K562 (cell line): Measurements from ENCODE around the gene SUN5. TPM values are rescaled to one million over a fixed set of nuclear protein-coding genes. Genes with fewer than 3 reads are reported as not detected.

Source experiments
- ATAC-seq: fragments of 200-7000 bp; cut with Tn5 transposase; 3 replicates; pipeline ENCODE4 v1.9.1; 2020; ENCODE audit warnings: moderate library complexity
- BruUV-seq: library from RNA; stranded (reverse); fragments of 400-500 nt; replicated peaks from 2 replicates; lab custom pipeline; 2021; lab: Mats Ljungman, UMichigan
- CTCF ChIA-PET: fragments of 300-600 bp; formaldehyde crosslinking; extraction: SDS; loops from one replicate; lab custom pipeline; 2021; ENCODE audit warnings: low intra/inter-chr PET ratio; lab: Yijun Ruan, JAX
- POLR2A ChIA-PET: fragments of 300-600, 350-650 bp; sonication (Branson Sonifier 250); formaldehyde crosslinking; extraction: SDS; loops from one replicate; lab custom pipeline; 2021; ENCODE audit warnings: antibody characterized with exemption, inconsistent platforms; lab: Yijun Ruan, JAX
- DNase-seq, 4 experiments: peaks; one replicate each; pipeline versions ENCODE4 v3.0.0 to v3.0.0-alpha.2; 2011 to 2018; ENCODE audit warnings: low spot score in 3 of 4, mixed read lengths in 3 of 4; ENCODE audit errors: extremely low read depth in 1 of 4
- FAIRE-seq: peaks from 2 replicates; lab custom pipeline; 2011; peaks lifted over from hg19 to GRCh38; lab: Jason Lieb, UNC
- H2AFZ ChIP-seq: 2 replicates; pipeline ENCODE4 v1.6.0; 2011; ENCODE audit warnings: low read depth, low read length, control low read depth, inconsistent platforms
- H3K27ac ChIP-seq: fragments of 200-600 bp; 3 replicates; pipeline ENCODE4 v1.8.0; 2011; ENCODE audit warnings: low read depth, mild to moderate bottlenecking, control low read depth, inconsistent platforms, low read length, moderate library complexity, mixed read lengths; ENCODE audit errors: extremely low read depth
- H3K27me3 ChIP-seq, 2 experiments: fragments of 300-600 bp in 1 of 2; 2 replicates in 1 of 2; 3 replicates in 1 of 2; pipeline versions ENCODE4 v1.6.0 to v1.8.0; 2011; ENCODE audit warnings: inconsistent platforms in 2 of 2, low read length in 2 of 2, mild to moderate bottlenecking in 1 of 2, mixed read lengths in 1 of 2, moderate library complexity in 1 of 2; ENCODE audit not compliant: control insufficient read depth in 2 of 2, insufficient read depth in 2 of 2
- H3K36me3 ChIP-seq: fragments of 300-600 bp; 3 replicates; pipeline ENCODE4 v1.8.0; 2011; ENCODE audit warnings: mild to moderate bottlenecking, low read length, inconsistent platforms; ENCODE audit not compliant: control insufficient read depth, insufficient read depth
- H3K4me1 ChIP-seq, 2 experiments: fragments of 200-600 bp in 1 of 2; replicated peaks in 1 of 2; 2 replicates in 1 of 2; 3 replicates in 1 of 2; pipeline versions ENCODE4 v1.5.1 to v1.8.0; 2011; ENCODE audit warnings: inconsistent platforms in 2 of 2, low read length in 2 of 2, mild to moderate bottlenecking in 1 of 2, mixed read lengths in 1 of 2, moderate library complexity in 1 of 2; ENCODE audit not compliant: control insufficient read depth in 2 of 2, insufficient read depth in 2 of 2
- H3K4me2 ChIP-seq: 2 replicates; pipeline ENCODE4 v1.6.1; 2011; ENCODE audit warnings: low read length, control low read depth, inconsistent platforms, mixed read lengths; ENCODE audit not compliant: insufficient read depth
- H3K4me3 ChIP-seq: fragments of 200-600 bp; sonication (generic), shearing (Covaris generic); 2 replicates; pipeline ENCODE4 v1.5.1; 2016; ENCODE audit warnings: control low read depth, inconsistent platforms
- H3K79me2 ChIP-seq: fragments of 200-600 bp; 3 replicates; pipeline ENCODE4 v1.8.0; 2011; ENCODE audit warnings: low read length, inconsistent platforms; ENCODE audit not compliant: control insufficient read depth, insufficient read depth
- H3K9ac ChIP-seq, 2 experiments: 2 replicates each; pipeline versions ENCODE4 v1.6.0 to v1.6.1; 2011; ENCODE audit warnings: low read depth in 2 of 2, low read length in 2 of 2, control low read depth in 1 of 2, inconsistent platforms in 1 of 2, mild to moderate bottlenecking in 1 of 2, mixed read lengths in 1 of 2; ENCODE audit not compliant: insufficient read depth in 1 of 2
- H3K9me1 ChIP-seq: one replicate; pipeline ENCODE4 v1.6.0; 2011; ENCODE audit warnings: inconsistent platforms, mild to moderate bottlenecking, low read length, moderate library complexity; ENCODE audit not compliant: control insufficient read depth, insufficient read depth
- H3K9me3 ChIP-seq: replicated peaks from 2 replicates; pipeline ENCODE4 v1.5.1; 2011; ENCODE audit warnings: low read depth, low read length, inconsistent platforms; ENCODE audit not compliant: control insufficient read depth, insufficient read depth
- H4K20me1 ChIP-seq: replicated peaks from 2 replicates; pipeline ENCODE4 v1.6.1; 2011; ENCODE audit warnings: low read length, inconsistent platforms, mixed read lengths; ENCODE audit not compliant: control insufficient read depth, insufficient read depth
- ARID1B ChIP-seq: fragments of 450-650 bp; IDR thresholded peaks from 2 replicates; pipeline ENCODE4 v1.6.1; 2016; ENCODE audit warnings: antibody characterized with exemption, mild to moderate bottlenecking, inconsistent platforms
- BCOR ChIP-seq: fragments of 450-650 bp; IDR thresholded peaks from 2 replicates; pipeline ENCODE4 v1.6.1; 2016
- BRCA1 ChIP-seq, 2 experiments: fragments of 450-650 bp in 1 of 2; sonication (generic) in 1 of 2; formaldehyde crosslinking in 1 of 2; IDR thresholded peaks; 2 replicates each; pipeline versions ENCODE4 v1.5.0 to v1.6.1; 2017 to 2020; ENCODE audit warnings: mild to moderate bottlenecking in 1 of 2, missing genetic modification reagents in 1 of 2
- C11orf30 ChIP-seq: fragments of 450-650 bp; IDR thresholded peaks from 2 replicates; pipeline ENCODE4 v1.6.1; 2016; ENCODE audit warnings: low read depth, mild to moderate bottlenecking
- EZH2 ChIP-seq: IDR thresholded peaks from 2 replicates; pipeline ENCODE4 v1.6.1; 2012; ENCODE audit warnings: low read depth, mild to moderate bottlenecking, inconsistent platforms, low read length, borderline replicate concordance
- GTF2E2 ChIP-seq: fragments of 200-800 bp; sonication (Bioruptor generic); IDR thresholded peaks from 2 replicates; pipeline ENCODE4 v1.6.1; 2016; ENCODE audit warnings: missing genetic modification characterization, missing compliant biosample characterization
- HDAC2 ChIP-seq: fragments of 450-650 bp; IDR thresholded peaks from 2 replicates; pipeline ENCODE4 v1.6.1; 2016; ENCODE audit warnings: mild to moderate bottlenecking
- KDM1A ChIP-seq, 2 experiments: fragments of 450-650 bp; IDR thresholded peaks; 2 replicates each; pipeline ENCODE4 v1.6.1; 2016; ENCODE audit warnings: mild to moderate bottlenecking in 2 of 2
- KHSRP ChIP-seq: fragments of 450-650 bp; IDR thresholded peaks from 2 replicates; pipeline ENCODE4 v1.6.1; 2017
- NFIC ChIP-seq: fragments of 450-650 bp; IDR thresholded peaks from 2 replicates; pipeline ENCODE4 v1.6.1; 2017; ENCODE audit warnings: mild to moderate bottlenecking, inconsistent platforms
- NFXL1 ChIP-seq: fragments of 450-650 bp; formaldehyde crosslinking; IDR thresholded peaks from 2 replicates; pipeline ENCODE4 v1.4.0; 2021; ENCODE audit warnings: mild to moderate bottlenecking
- POLR2G ChIP-seq: fragments of 200-400 bp; formaldehyde crosslinking; IDR thresholded peaks from 2 replicates; pipeline ENCODE4 v1.6.1; 2017; ENCODE audit warnings: low read depth, mild to moderate bottlenecking, antibody characterized with exemption, low read length, moderate library complexity
- PPARD ChIP-seq: fragments of 250-450 bp; sonication (Bioruptor Pico); IDR thresholded peaks from 2 replicates; pipeline ENCODE4 v1.8.0; 2022; ENCODE audit warnings: inconsistent platforms, mild to moderate bottlenecking, moderate library complexity
- PRPF4 ChIP-seq: fragments of 200-400 bp; formaldehyde crosslinking; IDR thresholded peaks from one replicate; pipeline ENCODE4 v1.6.1; 2017; ENCODE audit warnings: low read length, low read depth, mild to moderate bottlenecking; ENCODE audit not compliant: insufficient read depth, poor library complexity, severe bottlenecking
- RHOXF2B ChIP-seq: fragments of 250-450 bp; sonication (Bioruptor Pico); conservative IDR thresholded peaks from 2 replicates; pipeline ENCODE4 v1.5.1; 2021
- SMAD4 ChIP-seq: fragments of 250-450 bp; sonication (Bioruptor Pico); conservative IDR thresholded peaks from 2 replicates; pipeline ENCODE4 v1.8.0; 2021; ENCODE audit warnings: inconsistent platforms, mild to moderate bottlenecking, moderate library complexity
- SMARCA5 ChIP-seq: fragments of 450-650 bp; IDR thresholded peaks from 2 replicates; pipeline ENCODE4 v1.6.1; 2016
- SP1 ChIP-seq: sonication (generic); formaldehyde crosslinking; IDR thresholded peaks from 2 replicates; pipeline ENCODE4 v1.8.1; 2022; ENCODE audit warnings: mild to moderate bottlenecking, missing genetic modification reagents
- TCF3 ChIP-seq: sonication (generic); formaldehyde crosslinking; IDR thresholded peaks from 2 replicates; pipeline ENCODE4 v1.4.0; 2020; ENCODE audit warnings: mild to moderate bottlenecking, missing genetic modification reagents
- TEAD2 ChIP-seq: fragments of 450-650 bp; IDR thresholded peaks from 2 replicates; pipeline ENCODE4 v1.6.1; 2016; ENCODE audit warnings: missing genetic modification characterization, control low read depth, missing compliant biosample characterization
- ZBTB7A ChIP-seq: IDR thresholded peaks from 2 replicates; pipeline ENCODE4 v1.6.1; 2011; ENCODE audit warnings: low read depth, mild to moderate bottlenecking, low read length, moderate library complexity, borderline replicate concordance; ENCODE audit not compliant: control insufficient read depth
- ZC3H8 ChIP-seq: fragments of 450-650 bp; IDR thresholded peaks from 2 replicates; pipeline ENCODE4 v1.6.1; 2017
- ZFP36 ChIP-seq: fragments of 150-350 bp; IDR thresholded peaks from 2 replicates; pipeline ENCODE4 v1.6.1; 2018; ENCODE audit warnings: low read length, low read depth; ENCODE audit not compliant: partially characterized antibody
- ZNF143 ChIP-seq: sonication (generic); formaldehyde crosslinking; IDR thresholded peaks from 2 replicates; pipeline ENCODE4 v1.9.0; 2022; ENCODE audit warnings: mild to moderate bottlenecking, missing genetic modification reagents
- ZNF274 ChIP-seq: IDR thresholded peaks from 2 replicates; pipeline ENCODE4 v1.6.1; 2011; ENCODE audit warnings: low read depth, mild to moderate bottlenecking, low read length, moderate library complexity, borderline replicate concordance
- ZZZ3 ChIP-seq: fragments of 450-650 bp; IDR thresholded peaks from 2 replicates; pipeline ENCODE4 v1.6.1; 2016; ENCODE audit warnings: antibody characterized with exemption, mild to moderate bottlenecking, moderate library complexity
- WGBS: fragments of 100-300 bp; shearing (Covaris generic); methylation state at CpG from one replicate; pipeline ENCODE4 v1.1.6; 2016; ENCODE audit warnings: low coverage, mixed read lengths; ENCODE audit not compliant: insufficient coverage; ENCODE audit errors: missing lambda C conversion rate; 5-methylcytosine and 5-hydroxymethylcytosine counted together
- in situ Hi-C: fragments of 300-500 bp; cut with MboI; formaldehyde crosslinking; loops from 4 replicates; pipeline ENCODE4 v1.15.0; 2018; ENCODE audit warnings: inconsistent platforms, mixed read lengths
- intact Hi-C: fragments of 100-400 bp; cut with micrococcal nuclease; formaldehyde crosslinking; loops from 2 replicates; pipeline ENCODE4 v1.14.2; 2022
- polyA plus RNA-seq, 8 experiments: library from polyadenylated mRNA; depleted of rRNA in 4 of 8; stranded (reverse) in 5 of 8; unstranded in 3 of 8; fragments of >200 nt; fragmentation: Nextera tagmentation in 2 of 8; fragmentation: Illumina TruSeq in 1 of 8; extraction: Ambion mirVana in 2 of 8; extraction: Trizol in 1 of 8; gene quantifications; 2 replicates each; pipeline versions ENCODE4 v1.2.1 to v1.2.3, GENCODE V29; 2011 to 2014; ENCODE audit warnings: inconsistent platforms in 1 of 8, missing spikeins in 1 of 8
- total RNA-seq, 7 experiments: library from RNA; depleted of rRNA in 6 of 7; stranded (reverse); fragments of >200 nt in 6 of 7; fragmentation: Illumina TruSeq in 2 of 7; extraction: Trizol in 2 of 7; gene quantifications; 2 replicates each; pipeline versions ENCODE4 v1.2.1 to v1.2.3, GENCODE V29; 2011 to 2021; ENCODE audit warnings: low replicate concordance in 1 of 7

SUN5 gene
- total and polyA plus RNA-seq, 9 of the 15 experiments (the other 6 are each of a cell fraction or from before 2014, with no cell fraction given), result not detected

GRCh38 chr20:32982617-32983458 is 21.4 kb downstream of the SUN5 start:
- Histone ChIP-seq H3K4me1 (no peaks in the 10 kb centered on the region; a peak in 1 of 5 replicates), H3K9me3 (no peaks in the 10 kb centered on the region), H3K27ac (no peak overlapping the region), H3K9ac (peak overlapping the region in 1 of 2 experiments; percentile 14; a peak in 1 of 4 replicates), H3K4me2 (no peak overlapping the region), H3K79me2 (no peaks in the 10 kb centered on the region), H4K20me1 (0 out of 2 replicates have a peak, but pooled peaks cover 12% of the 10 kb centered on the region), H3K9me1 (no peaks in the 10 kb centered on the region), H2AFZ (no peak overlapping the region), H3K4me3 (no peak overlapping the region), H3K27me3 (peaks cover 14 to 52% of the 10 kb centered on the region in 2 experiments; a peak in 4 of 5 replicates), H3K36me3 (no peaks in the 10 kb centered on the region)
- ATAC-seq, result no peak
- WGBS, result 0% methylated on average over 10 of the region's 10 CpGs
- CTCF ChIA-PET, result no interaction called here
- in situ Hi-C loops (no loop called here), intact Hi-C loops (no loop called here)
- BruUV-seq, result no TSS peak
- FAIRE-seq, result no peak
- DNase-seq, result no peak
- POLR2A ChIA-PET, result interaction anchor here (0.7 to 0.9 kb wide), 2 partner anchors 9 to 481 kb away, joined by 3 to 4 read pairs; no protein-coding TSS in a partner anchor
- TF ChIP-seq NFXL1 (CRISPR knock-in tag) (no peak), EZH2 (no peak), NFIC (peak; percentile 86), KHSRP (no peak), ZBTB7A (no peak), BRCA1 (IDR thresholded peaks at IDR 0.05) (no peak), BRCA1 (CRISPR knock-in tag; IDR thresholded peaks at IDR 0.05) (no peak), C11orf30 (no peak), PRPF4 (no peak), ARID1B (no peak), BCOR (0 out of 2 replicates have a peak, but pooled peaks have one; percentile 62), TEAD2 (tag) (no peak), KDM1A (IDR thresholded peaks at IDR 0.05) (peak in 1 of 2 experiments; percentile 33; a peak in 1 of 4 replicates), GTF2E2 (tag) (no peak), ZNF274 (no peak), TCF3 (CRISPR knock-in tag) (no peak), ZC3H8 (no peak), ZZZ3 (no peak), HDAC2 (no peak), PPARD (CRISPR knock-in tag) (no peak), SMAD4 (no peak), ZNF143 (CRISPR knock-in tag) (no peak), SMARCA5 (peak; percentile 29; the same call in 1 of the 2 replicates), ZFP36 (peak; percentile 69), SP1 (CRISPR knock-in tag) (no peak), POLR2G (no peak), RHOXF2B (CRISPR knock-in tag) (no peak)
